CD4-positive, alpha-beta T cell treated with Interleukin-17A for 1 hour (primary cell): ENCODE results near the gene CWC27.
"Not testable (repeated sequence)": the region's sequence is repeated elsewhere in the genome, so short reads cannot be mapped to it uniquely, and the experiment has no call there.

Experiments used
- DNase-seq: peaks from one replicate; pipeline ENCODE4 v3.0.0-alpha.2; 2020

The CWC27 gene

GRCh38 chr5:64939422-64939771 lies 170.7 kb downstream of the CWC27 start:
- DNase-seq = not testable (repeated sequence)

- DNase-seq = no peak
These were observed 171.2 kb downstream of the CWC27 start for GRCh38 chr5:64939772-64940510.

- no peak for DNase-seq
These were observed 173.7 kb downstream of the CWC27 start for GRCh38 chr5:64942460-64942859.

- no peak for DNase-seq
These were observed 176.1 kb downstream of the CWC27 start for GRCh38 chr5:64944868-64945267.

- DNase-seq = no peak
These were observed 178.3 kb downstream of the CWC27 start for GRCh38 chr5:64947031-64947430.

GRCh38 chr5:64947801-64948200 lies 179.1 kb downstream of the CWC27 start:
- no peak for DNase-seq

- DNase-seq = no peak
These were observed 180.6 kb downstream of the CWC27 start for GRCh38 chr5:64949331-64949730.

- no peak for DNase-seq
These were observed 184.4 kb downstream of the CWC27 start for GRCh38 chr5:64952951-64953673.

GRCh38 chr5:64954518-64954917 lies 185.8 kb downstream of the CWC27 start:
- DNase-seq = no peak

- peak; percentile 37 for DNase-seq
These were observed 190.1 kb downstream of the CWC27 start for GRCh38 chr5:64958757-64959391.

- DNase-seq = no peak
These were observed 194.5 kb downstream of the CWC27 start for GRCh38 chr5:64963278-64963677.

- DNase-seq = no peak
These were observed 199.9 kb downstream of the CWC27 start for GRCh38 chr5:64968591-64969110.

- DNase-seq = no peak
These were observed 200.8 kb downstream of the CWC27 start for GRCh38 chr5:64969578-64969977.

- no peak for DNase-seq
These were observed 202.8 kb downstream of the CWC27 start for GRCh38 chr5:64971513-64971912.

- DNase-seq = no peak
These were observed 203.3 kb downstream of the CWC27 start for GRCh38 chr5:64971990-64972389.

- DNase-seq = no peak
These were observed 203.9 kb downstream of the CWC27 start for GRCh38 chr5:64972591-64972990.

- no peak for DNase-seq
These were observed 204.5 kb downstream of the CWC27 start for GRCh38 chr5:64973215-64973614.

GRCh38 chr5:64977779-64978178 lies 209.0 kb downstream of the CWC27 start:
- no peak for DNase-seq

GRCh38 chr5:64978546-64978945 lies 209.8 kb downstream of the CWC27 start:
- DNase-seq = no peak

GRCh38 chr5:64979531-64979930 lies 210.8 kb downstream of the CWC27 start:
- DNase-seq = no peak

GRCh38 chr5:64980176-64980575 lies 211.4 kb downstream of the CWC27 start:
- DNase-seq = no peak

- no peak for DNase-seq
These were observed 219.0 kb downstream of the CWC27 start for GRCh38 chr5:64987768-64988167.

- DNase-seq = no peak
These were observed 240.5 kb downstream of the CWC27 start for GRCh38 chr5:65009207-65009606.

GRCh38 chr5:65010841-65011240 lies 242.1 kb downstream of the CWC27 start:
- DNase-seq = no peak
